Panc1 (cell line): ENCODE measurements around the gene AURKAIP1. TPM values are rescaled to one million over a fixed set of nuclear protein-coding genes. Genes with fewer than 3 reads are reported as not detected.

ENCODE experiments used
- ATAC-seq: fragments of 200-7000 bp; cut with Tn5 transposase; 2 replicates; pipeline ENCODE4 v1.9.1; 2020; ENCODE audit warnings: mild to moderate bottlenecking, moderate library complexity
- BruUV-seq: library from RNA; stranded (reverse); fragments of 400-500 nt; replicated peaks from 2 replicates; lab custom pipeline; 2021; lab: Mats Ljungman, UMichigan
- CTCF ChIA-PET: fragments of 300-600 bp; sonication (Branson Sonifier 250); formaldehyde crosslinking; loops from one replicate; lab custom pipeline; 2022; ENCODE audit warnings: antibody characterized with exemption; lab: Charles Lee
- POLR2A ChIA-PET: fragments of 300-600 bp; sonication (Branson Sonifier 250); formaldehyde crosslinking; loops from one replicate; lab custom pipeline; 2022; ENCODE audit warnings: antibody characterized with exemption; lab: Charles Lee
- DNase-seq: peaks from one replicate; pipeline ENCODE4 v3.0.0-alpha.2; 2010; ENCODE audit warnings: low read depth, low spot score
- H3K27ac ChIP-seq: 2 replicates; pipeline ENCODE4 v1.5.1; 2011; ENCODE audit warnings: mild to moderate bottlenecking, low read length, inconsistent platforms
- H3K27me3 ChIP-seq: fragments of 200-500 bp; sonication (Bioruptor generic); 2 replicates; pipeline ENCODE4 v1.6.0; 2014; ENCODE audit warnings: low read length, inconsistent platforms; ENCODE audit not compliant: control insufficient read depth, insufficient read depth
- H3K36me3 ChIP-seq: fragments of 200-500 bp; sonication (Bioruptor generic); 2 replicates; pipeline ENCODE4 v1.5.1; 2014; ENCODE audit warnings: inconsistent platforms, mild to moderate bottlenecking, low read length, moderate library complexity; ENCODE audit not compliant: control insufficient read depth, insufficient read depth
- H3K4me1 ChIP-seq: 2 replicates; pipeline ENCODE4 v1.5.1; 2011; ENCODE audit warnings: inconsistent platforms, mild to moderate bottlenecking, low read length, moderate library complexity; ENCODE audit not compliant: control insufficient read depth, insufficient read depth
- H3K4me3 ChIP-seq, 2 experiments: 2 replicates each; pipeline ENCODE4 v1.5.1; 2011 to 2012; ENCODE audit warnings: low read depth in 2 of 2, low read length in 2 of 2, mild to moderate bottlenecking in 2 of 2, inconsistent platforms in 1 of 2, moderate library complexity in 1 of 2
- H3K9me3 ChIP-seq: fragments of 200-500 bp; sonication (Bioruptor generic); 2 replicates; pipeline ENCODE4 v1.5.1; 2014; ENCODE audit warnings: low read depth, mild to moderate bottlenecking, inconsistent platforms, low read length, moderate library complexity; ENCODE audit not compliant: control insufficient read depth, insufficient read depth
- POLR2AphosphoS5 ChIP-seq: IDR thresholded peaks from 2 replicates; pipeline ENCODE4 v1.6.1; 2012; ENCODE audit warnings: mild to moderate bottlenecking, low read depth, low read length, moderate library complexity
- SIN3A ChIP-seq: IDR thresholded peaks from 2 replicates; pipeline ENCODE4 v1.6.1; 2012; ENCODE audit warnings: low read depth, mild to moderate bottlenecking, low read length, moderate library complexity, borderline replicate concordance; ENCODE audit not compliant: insufficient read depth
- TCF7L2 ChIP-seq: IDR thresholded peaks from 2 replicates; pipeline ENCODE4 v1.6.1; 2011; ENCODE audit warnings: mild to moderate bottlenecking, low read depth, low read length, inconsistent platforms
- in situ Hi-C: cut with HindIII; loops from 2 replicates; pipeline ENCODE4 v1.10.0; 2016; ENCODE audit warnings: low sequenced_read_pairs, low pct_unique_long_range_greater_than_20kb
- intact Hi-C: fragments of 100-400 bp; cut with micrococcal nuclease; formaldehyde crosslinking; loops from one replicate; pipeline ENCODE4 v1.10.0; 2022; ENCODE audit not compliant: unreplicated experiment
- total RNA-seq: library from RNA; stranded (reverse); gene quantifications from one replicate; pipeline ENCODE4 v1.2.1, GENCODE V29; 2021; ENCODE audit not compliant: unreplicated experiment
- TF ChIP-seq, protein P1 (sequence below), 2 experiments: IDR thresholded peaks; 2 replicates each; pipeline ENCODE4 v1.6.1; 2011 to 2012; ENCODE audit warnings: low read depth in 2 of 2, control low read depth in 1 of 2, low read length in 1 of 2, mild to moderate bottlenecking in 1 of 2, moderate library complexity in 1 of 2; ENCODE audit not compliant: insufficient read depth in 1 of 2
- TF ChIP-seq, protein P2 (sequence below): fragments of 450-650 bp; IDR thresholded peaks from 2 replicates; pipeline ENCODE4 v1.5.1; 2017; ENCODE audit warnings: mild to moderate bottlenecking

AURKAIP1 gene
- total RNA-seq, 1 experiment from 2014 or later = 335 TPM

DNA sequence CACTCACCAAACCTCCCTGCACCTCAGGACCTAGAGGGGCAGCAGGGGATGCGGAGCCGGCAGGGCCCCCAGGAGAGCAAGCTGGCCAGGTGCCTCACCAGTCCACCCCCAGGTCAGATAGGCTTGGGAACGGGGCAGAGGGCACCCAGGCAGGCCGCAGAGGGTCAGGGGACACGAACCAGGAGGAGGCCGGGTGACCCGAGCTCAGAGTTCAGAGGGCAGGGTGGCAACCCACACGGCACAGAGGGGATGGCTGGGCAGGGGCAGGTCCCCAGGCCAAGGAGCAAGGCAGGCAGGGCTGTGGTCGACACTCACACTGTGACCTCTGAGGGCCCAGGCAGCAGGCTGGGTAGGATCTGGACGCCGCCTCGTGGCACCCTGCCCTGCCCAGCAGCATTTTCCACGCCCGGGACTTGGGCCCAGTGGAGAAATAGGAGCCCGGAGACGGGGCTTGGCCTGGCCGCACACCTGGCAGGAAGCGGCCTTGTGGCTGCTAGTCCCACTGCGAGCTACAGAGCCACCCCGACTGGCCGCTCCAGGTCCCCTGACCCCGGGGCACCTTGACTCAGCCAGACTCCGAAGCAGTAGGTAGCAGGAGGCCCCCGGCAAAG is 31.1 kb downstream of the AURKAIP1 start:
- no TSS peak for BruUV-seq
- H3K27me3 ChIP-seq = no peaks in the 10 kb centered on the region
- H3K4me3 ChIP-seq = no peak overlapping the region; a peak in 1 of 4 replicates
- ChIA-PET POLR2A (no interaction called here), CTCF (no interaction called here)
- no peak for ATAC-seq
- intact Hi-C loops (no loop called here), in situ Hi-C loops (no loop called here)
- H3K9me3 ChIP-seq = no peaks in the 10 kb centered on the region
- H3K27ac ChIP-seq = peak overlapping the region; percentile 93
- DNase-seq = no peak
- H3K4me1 ChIP-seq = peaks cover 40% of the 10 kb centered on the region
- H3K36me3 ChIP-seq = no peaks in the 10 kb centered on the region; the same call in 1 of the 2 replicates
- TF ChIP-seq, protein P1, sequence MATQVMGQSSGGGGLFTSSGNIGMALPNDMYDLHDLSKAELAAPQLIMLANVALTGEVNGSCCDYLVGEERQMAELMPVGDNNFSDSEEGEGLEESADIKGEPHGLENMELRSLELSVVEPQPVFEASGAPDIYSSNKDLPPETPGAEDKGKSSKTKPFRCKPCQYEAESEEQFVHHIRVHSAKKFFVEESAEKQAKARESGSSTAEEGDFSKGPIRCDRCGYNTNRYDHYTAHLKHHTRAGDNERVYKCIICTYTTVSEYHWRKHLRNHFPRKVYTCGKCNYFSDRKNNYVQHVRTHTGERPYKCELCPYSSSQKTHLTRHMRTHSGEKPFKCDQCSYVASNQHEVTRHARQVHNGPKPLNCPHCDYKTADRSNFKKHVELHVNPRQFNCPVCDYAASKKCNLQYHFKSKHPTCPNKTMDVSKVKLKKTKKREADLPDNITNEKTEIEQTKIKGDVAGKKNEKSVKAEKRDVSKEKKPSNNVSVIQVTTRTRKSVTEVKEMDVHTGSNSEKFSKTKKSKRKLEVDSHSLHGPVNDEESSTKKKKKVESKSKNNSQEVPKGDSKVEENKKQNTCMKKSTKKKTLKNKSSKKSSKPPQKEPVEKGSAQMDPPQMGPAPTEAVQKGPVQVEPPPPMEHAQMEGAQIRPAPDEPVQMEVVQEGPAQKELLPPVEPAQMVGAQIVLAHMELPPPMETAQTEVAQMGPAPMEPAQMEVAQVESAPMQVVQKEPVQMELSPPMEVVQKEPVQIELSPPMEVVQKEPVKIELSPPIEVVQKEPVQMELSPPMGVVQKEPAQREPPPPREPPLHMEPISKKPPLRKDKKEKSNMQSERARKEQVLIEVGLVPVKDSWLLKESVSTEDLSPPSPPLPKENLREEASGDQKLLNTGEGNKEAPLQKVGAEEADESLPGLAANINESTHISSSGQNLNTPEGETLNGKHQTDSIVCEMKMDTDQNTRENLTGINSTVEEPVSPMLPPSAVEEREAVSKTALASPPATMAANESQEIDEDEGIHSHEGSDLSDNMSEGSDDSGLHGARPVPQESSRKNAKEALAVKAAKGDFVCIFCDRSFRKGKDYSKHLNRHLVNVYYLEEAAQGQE (IDR thresholded peaks at IDR 0.05; ENCODE audit: insufficient read depth in 1 of 2, low read depth in 2 of 2, low read length in 1 of 2) = no peak
- TF ChIP-seq, protein P2, sequence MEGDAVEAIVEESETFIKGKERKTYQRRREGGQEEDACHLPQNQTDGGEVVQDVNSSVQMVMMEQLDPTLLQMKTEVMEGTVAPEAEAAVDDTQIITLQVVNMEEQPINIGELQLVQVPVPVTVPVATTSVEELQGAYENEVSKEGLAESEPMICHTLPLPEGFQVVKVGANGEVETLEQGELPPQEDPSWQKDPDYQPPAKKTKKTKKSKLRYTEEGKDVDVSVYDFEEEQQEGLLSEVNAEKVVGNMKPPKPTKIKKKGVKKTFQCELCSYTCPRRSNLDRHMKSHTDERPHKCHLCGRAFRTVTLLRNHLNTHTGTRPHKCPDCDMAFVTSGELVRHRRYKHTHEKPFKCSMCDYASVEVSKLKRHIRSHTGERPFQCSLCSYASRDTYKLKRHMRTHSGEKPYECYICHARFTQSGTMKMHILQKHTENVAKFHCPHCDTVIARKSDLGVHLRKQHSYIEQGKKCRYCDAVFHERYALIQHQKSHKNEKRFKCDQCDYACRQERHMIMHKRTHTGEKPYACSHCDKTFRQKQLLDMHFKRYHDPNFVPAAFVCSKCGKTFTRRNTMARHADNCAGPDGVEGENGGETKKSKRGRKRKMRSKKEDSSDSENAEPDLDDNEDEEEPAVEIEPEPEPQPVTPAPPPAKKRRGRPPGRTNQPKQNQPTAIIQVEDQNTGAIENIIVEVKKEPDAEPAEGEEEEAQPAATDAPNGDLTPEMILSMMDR = no peak
- TF ChIP-seq POLR2AphosphoS5 (no peak), SIN3A (no peak), TCF7L2 (no peak)

DNA sequence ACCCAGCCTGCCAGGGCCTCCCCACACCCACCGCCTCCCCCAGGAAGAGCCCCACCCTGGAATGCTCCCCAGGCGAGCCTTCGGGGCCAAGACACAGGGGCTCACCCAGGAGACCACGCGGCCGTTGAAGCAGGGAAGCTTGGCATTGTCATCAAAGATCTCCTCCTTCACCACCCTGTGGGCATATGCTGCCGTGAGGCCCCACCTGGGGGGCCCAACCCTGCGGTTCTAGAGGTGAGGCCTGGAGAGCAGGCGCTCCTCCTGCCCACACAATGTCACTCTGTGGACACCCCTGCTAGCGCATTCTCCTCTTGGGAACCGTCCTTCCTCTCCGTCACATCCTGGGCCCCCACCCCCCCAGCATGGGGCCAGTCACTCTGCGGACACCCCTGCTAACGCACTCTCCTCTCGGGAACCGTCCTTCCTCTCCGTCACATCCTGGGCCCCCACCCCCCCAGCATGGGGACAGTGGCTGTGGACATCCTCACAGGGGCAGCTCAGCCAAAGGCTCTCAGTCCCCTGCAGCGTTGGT is 32.4 kb downstream of the AURKAIP1 start:
- Histone ChIP-seq H3K36me3 (no peaks in the 10 kb centered on the region), H3K27me3 (no peaks in the 10 kb centered on the region), H3K4me3 (no peak overlapping the region), H3K9me3 (no peaks in the 10 kb centered on the region), H3K27ac (no peak overlapping the region), H3K4me1 (peaks cover 40% of the 10 kb centered on the region)
- TF ChIP-seq POLR2AphosphoS5 = no peak
- TF ChIP-seq, protein P1 (IDR thresholded peaks at IDR 0.05; ENCODE audit: insufficient read depth in 1 of 2, low read depth in 2 of 2, low read length in 1 of 2) = no peak
- no peak for TF ChIP-seq SIN3A
- TF ChIP-seq, protein P2 = no peak
- CTCF ChIA-PET = no interaction called here
- no peak for DNase-seq
- no peak for ATAC-seq
- no TSS peak for BruUV-seq
- in situ Hi-C loops (no loop called here), intact Hi-C loops (no loop called here)
- POLR2A ChIA-PET = no interaction called here
